Tibial nerve (tissue), 3 donors: ENCODE results near the gene YBX2.

Source experiments
- POLR2A ChIP-seq, 2 donors: fragments of 450-650 bp; IDR thresholded peaks; one replicate each; pipeline ENCODE4 v1.6.1; 2017; ENCODE audit warnings: antibody characterized with exemption in 2 of 2, mild to moderate bottlenecking in 2 of 2, moderate library complexity in 2 of 2
- TF ChIP-seq, protein P1 (sequence below), 5 experiments: fragments of 200-600 bp in 3 of 5; fragments of 450-650 bp in 2 of 5; sonication (generic) in 3 of 5; IDR thresholded peaks; one replicate each; pipeline ENCODE4 v1.5.1; 2016 to 2019; ENCODE audit warnings: antibody characterized with exemption in 5 of 5, mild to moderate bottlenecking in 3 of 5, moderate library complexity in 2 of 5

DNA sequence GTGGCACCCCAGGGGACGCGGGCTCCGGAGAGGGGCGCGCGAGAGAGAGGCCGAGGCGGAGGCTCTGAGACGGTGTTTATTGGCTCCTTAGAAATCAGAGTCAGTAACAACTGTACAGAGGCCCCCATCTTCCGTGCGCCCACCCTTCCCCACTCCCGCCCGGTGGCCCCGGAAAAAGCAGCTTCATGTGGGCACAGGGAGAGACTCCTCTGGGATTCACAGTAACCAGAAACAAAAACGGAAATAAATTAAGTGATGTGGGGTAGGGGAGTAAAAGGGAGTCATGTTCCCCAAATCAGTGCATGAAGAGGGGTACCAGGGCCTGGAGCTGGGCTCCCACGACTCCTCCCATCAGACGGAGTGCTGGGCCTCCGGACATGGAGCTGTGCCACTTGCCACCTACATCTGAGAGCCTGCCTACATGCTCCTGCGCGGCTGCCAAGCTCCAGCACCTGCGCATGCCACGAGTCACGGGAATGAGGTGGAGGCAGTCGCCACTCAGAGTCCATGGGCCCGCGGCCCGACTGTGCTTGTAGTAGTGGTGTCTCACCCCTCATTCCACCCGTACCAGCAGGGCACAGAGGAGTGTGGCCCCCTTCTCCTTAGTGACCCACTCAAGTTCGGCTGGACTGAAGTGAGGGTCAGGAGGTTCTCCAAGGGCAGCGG lies 21.3 kb upstream of the YBX2 start:
- TF ChIP-seq, protein P1, sequence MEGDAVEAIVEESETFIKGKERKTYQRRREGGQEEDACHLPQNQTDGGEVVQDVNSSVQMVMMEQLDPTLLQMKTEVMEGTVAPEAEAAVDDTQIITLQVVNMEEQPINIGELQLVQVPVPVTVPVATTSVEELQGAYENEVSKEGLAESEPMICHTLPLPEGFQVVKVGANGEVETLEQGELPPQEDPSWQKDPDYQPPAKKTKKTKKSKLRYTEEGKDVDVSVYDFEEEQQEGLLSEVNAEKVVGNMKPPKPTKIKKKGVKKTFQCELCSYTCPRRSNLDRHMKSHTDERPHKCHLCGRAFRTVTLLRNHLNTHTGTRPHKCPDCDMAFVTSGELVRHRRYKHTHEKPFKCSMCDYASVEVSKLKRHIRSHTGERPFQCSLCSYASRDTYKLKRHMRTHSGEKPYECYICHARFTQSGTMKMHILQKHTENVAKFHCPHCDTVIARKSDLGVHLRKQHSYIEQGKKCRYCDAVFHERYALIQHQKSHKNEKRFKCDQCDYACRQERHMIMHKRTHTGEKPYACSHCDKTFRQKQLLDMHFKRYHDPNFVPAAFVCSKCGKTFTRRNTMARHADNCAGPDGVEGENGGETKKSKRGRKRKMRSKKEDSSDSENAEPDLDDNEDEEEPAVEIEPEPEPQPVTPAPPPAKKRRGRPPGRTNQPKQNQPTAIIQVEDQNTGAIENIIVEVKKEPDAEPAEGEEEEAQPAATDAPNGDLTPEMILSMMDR (IDR thresholded peaks at IDR 0.05), result no peak
- TF ChIP-seq POLR2A (IDR thresholded peaks at IDR 0.05), result no peak
